GM18520 (cell line): Measurements from ENCODE around the gene SRPK1.

Experiments used
- ATAC-seq: cut with Tn5 transposase; IDR thresholded peaks from one replicate; pipeline ENCODE4 v1.9.1; 2021; ENCODE audit not compliant: unreplicated experiment

SRPK1 gene

DNA sequence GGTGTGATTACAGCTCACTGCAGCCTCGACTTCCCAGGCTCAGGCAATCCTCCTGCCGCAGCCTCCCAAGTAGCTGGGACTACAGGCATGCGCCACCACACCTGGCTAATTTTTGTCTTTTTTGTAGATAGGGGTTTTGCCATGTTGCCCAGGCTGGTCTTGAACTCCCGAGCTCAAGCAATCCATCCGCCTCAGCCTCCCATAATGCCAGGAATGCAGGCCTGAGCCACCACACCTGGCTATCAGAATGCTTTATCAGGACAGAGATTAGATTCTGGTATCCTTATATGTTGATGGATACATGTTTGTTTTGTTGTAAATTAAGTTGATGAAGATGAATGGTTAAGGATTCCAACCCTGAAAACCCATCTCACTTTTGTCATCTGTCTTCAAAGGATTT is 91.6 kb downstream of the SRPK1 start:
- no peak for ATAC-seq

- ATAC-seq: no peak
These were observed 96.2 kb downstream of the SRPK1 start for GRCh38 chr6:35824552-35825192.

- no peak for ATAC-seq
These were observed 97.3 kb downstream of the SRPK1 start for GRCh38 chr6:35823601-35824000.

DNA sequence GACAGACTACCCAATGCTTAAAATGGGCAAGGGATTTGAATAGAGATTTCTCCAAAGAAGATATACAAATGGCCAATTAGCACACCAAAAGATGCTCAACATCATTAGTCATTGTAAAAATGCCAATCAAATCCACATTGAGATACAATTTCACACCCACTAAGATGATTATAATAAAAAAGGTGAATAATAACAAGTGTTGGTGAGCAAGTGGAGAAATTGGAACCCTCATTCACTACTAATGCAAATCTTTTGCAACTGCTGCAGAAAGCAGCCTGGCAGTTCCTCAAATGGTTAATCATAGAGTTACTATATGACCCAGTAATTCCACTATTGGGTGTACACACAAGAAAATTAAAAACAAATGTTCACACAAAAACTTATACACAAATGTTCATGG is 103.4 kb downstream of the SRPK1 start:
- no peak for ATAC-seq

DNA sequence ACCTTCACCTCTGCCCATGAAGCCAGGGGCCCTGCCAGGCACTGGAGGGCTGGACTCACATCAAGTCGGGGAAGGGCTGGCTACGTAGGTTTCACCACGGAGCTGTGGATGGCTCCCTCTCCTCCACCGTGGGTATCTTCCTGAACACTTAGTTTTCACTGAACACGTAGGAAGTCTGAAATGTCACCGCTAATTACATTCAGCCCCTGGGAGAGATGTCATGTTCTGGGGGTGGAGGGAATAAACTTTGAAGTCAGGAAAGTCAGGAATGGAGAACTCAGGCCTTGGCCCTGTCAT is 109.3 kb downstream of the SRPK1 start:
- ATAC-seq: no peak

- no peak for ATAC-seq
These were observed 109.8 kb downstream of the SRPK1 start for GRCh38 chr6:35810971-35811698.

GRCh38 chr6:35809809-35810208 is 111.1 kb downstream of the SRPK1 start:
- no peak for ATAC-seq

GRCh38 chr6:35808688-35809087 is 112.2 kb downstream of the SRPK1 start:
- ATAC-seq: no peak

GRCh38 chr6:35804996-35805736 is 115.7 kb downstream of the SRPK1 start, which contains the start of gene LHFPL5:
Gene LHFPL5, plus strand, starts transcription at chr6:35805352. Its CDS starts 319 bp downstream, at chr6:35805671.
- no peak for ATAC-seq

GRCh38 chr6:35801148-35801547 is 119.8 kb downstream of the SRPK1 start:
- ATAC-seq: no peak

- no peak for ATAC-seq
These were observed 122.2 kb downstream of the SRPK1 start for GRCh38 chr6:35798706-35799105.

DNA sequence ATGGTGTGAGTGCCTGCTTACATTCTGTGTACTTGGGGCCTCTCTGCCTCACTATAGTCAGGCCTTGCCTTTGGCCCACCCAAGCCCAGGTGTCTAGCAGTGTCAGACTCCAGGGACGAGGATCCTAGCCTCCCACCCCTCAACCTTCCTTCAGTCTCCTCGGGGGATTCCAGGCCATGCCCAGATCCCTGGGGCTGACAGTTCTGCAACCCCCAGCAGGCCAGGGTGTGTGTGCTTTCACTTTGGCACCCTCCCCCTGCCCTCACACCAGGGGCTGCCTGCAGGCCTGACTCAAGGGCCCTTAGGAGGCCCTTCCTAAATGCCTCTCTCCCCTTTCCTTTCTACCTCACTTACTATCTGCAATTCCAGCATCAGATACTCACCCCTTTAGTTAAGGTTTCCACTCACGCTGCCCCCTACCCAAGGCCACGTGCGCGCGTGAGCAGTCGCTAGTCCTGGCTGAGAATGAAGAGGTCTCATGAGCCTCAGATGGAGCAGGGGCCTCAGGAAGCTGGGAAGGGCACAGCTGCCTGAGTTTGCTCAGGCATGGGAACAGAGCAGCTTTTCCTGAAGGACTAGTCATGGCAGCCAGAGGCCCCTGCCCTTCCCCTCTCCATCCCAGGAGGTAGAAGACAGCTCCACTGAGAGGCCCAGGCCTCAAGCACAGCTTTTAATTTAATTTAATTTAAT is 122.9 kb downstream of the SRPK1 start:
- ATAC-seq: no peak

GRCh38 chr6:35796236-35796635 is 124.7 kb downstream of the SRPK1 start:
- no peak for ATAC-seq

- ATAC-seq: no peak
These were observed 125.3 kb downstream of the SRPK1 start for GRCh38 chr6:35795453-35796071.

DNA sequence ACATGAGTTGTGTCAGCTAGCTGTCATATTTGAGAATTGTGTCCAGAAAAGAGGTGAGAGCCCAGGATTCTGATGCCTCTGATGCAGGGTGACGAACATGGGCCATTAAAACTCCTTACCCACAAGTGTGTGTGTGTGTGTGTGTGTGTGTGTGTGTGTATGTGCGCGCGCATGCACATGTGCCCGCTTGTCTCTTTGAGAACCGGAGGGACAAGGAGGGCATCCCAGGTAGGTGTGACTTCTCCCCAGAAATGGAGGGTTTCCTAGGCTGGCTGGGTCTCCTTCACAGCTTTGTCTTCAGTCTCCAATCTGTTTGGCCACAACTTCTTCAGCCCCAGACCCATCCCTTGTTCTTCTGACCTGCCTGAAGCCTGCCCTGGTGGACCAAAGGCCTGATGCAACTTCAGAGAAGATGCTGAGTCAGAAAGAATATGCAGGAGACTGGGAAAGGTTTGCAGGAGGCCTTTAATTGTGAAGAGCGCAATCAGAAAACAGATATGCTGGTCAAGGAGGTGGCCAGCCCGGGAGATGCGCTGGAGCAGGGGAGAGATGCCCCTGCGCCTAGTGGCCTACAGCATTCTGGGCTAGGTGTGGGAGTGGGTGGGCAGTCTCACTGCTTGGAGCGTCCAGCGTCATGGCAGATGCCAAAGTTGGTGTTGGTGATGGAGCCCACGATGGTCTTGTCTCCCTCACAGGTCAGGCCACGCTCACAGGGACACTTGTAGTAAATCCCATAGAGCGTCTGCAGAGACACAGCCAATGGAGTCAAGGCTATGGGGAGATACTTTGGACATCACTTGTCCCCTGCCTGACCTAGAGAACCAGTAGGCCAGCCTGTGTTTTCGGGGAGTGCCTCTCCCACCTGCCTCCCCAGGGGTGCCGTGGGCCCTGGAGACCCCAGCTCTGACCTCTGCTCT is 126.1 kb downstream of the SRPK1 start:
- no peak for ATAC-seq

GRCh38 chr6:35790683-35791082 is 130.2 kb downstream of the SRPK1 start:
- ATAC-seq: no peak

DNA sequence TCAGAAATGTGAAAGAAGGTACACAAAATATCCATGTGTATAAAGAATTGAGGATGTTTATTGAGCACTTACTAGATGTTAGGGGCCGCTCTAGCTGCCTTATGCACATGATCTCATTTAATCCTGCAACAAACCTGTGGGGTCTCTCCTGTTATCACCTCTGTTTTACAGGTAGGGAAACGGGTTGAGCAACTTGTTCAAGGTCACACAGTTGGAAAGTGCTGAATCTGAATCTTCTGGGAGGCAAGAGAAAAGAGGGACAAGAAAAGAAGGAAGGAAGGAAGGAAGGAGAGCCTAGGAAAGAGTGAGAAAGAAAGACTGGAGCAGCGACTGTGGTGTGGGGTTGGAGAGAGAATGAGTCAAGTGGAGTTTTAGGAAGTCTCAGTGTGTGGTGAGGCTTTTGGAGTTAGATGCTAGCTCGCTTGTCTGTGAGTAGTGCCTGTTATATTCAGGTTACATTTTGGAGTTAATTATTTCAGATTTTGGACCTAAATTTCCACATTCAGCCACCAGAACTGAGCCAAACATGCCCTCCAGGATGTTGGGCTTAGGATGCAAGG is 132.4 kb downstream of the SRPK1 start:
- no peak for ATAC-seq

DNA sequence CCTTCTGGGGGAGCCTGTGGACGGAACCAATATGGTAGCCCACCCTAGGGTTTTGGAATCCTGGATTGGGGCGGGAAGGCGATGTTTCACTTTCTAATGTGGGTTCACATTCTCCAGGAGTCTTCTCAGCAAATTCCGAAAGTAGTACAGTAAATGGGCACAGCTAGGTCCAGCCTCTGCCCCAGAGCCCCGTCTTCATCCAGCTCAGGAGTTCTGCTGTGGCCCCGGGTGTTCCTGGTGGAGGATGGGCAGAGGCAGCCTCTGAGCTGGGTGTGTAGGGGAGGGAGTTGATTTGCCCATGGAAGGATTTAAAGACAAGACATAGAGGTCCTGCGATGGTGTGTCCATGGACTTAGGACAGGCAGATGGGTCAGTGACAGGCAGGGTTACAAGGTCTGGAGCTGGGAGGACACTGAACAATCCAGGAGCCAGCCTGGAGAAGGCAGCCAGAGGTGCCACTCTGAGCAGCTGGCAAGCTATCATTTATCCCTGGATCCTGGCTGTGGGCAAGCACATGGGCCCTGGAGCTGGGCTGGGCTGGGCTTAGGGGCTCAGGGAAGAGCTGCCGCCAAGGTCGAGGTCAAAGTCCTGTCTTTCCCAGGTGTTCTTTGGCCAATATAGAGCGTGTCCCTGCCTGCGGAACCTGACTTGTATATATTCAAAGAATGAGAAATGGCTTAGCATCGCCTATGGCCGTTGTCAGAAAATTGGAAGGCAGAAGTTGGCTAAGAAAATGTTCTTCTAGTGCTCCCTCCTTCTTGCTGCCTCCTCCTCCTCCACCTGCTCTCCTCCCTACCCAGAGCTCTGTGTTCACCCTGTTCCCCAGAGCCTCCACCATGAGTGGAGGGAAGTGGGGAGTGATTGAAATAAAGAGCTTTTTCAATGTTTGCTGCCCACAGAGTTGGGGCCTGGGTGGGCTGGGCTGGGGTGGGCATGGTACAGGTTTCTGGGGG is 133.4 kb downstream of the SRPK1 start:
- ATAC-seq: no peak

DNA sequence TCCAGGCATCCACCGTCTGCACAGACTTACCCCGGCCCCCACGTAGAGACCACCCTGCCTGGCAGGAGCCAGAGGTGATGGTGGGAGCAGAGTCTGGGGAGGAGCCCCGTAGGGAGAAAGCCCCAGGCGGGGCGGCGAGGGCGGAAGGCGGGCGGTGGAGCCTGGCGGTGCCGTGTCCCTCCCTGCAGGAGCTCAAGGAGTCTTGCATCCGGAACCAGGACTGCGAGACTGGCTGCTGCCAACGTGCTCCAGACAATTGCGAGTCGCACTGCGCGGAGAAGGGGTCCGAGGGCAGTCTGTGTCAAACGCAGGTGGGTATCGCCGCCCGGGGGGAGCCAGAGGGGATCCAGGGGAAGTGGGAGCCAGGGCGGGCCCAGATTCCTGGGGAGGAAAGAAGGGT is 134.1 kb downstream of the SRPK1 start:
- no peak for ATAC-seq
